Suppressor macrophage treated with lipopolysaccharide for 1 hour (primary cell): ENCODE data around the gene TBC1D12.
"Not testable (repeated sequence)": the region's sequence is repeated elsewhere in the genome, so short reads cannot be mapped to it uniquely, and the experiment has no call there.

Experiments used
- DNase-seq, 3 donors: peaks; one replicate each; pipeline ENCODE4 v3.0.0-alpha.2; 2020 to 2022

TBC1D12 gene

GRCh38 chr10:94402204-94402842 is at the start of gene TBC1D12:
TBC1D12 (plus strand) TSS chr10:94402541; CDS start chr10:94402614, 73 bp downstream.
- DNase-seq: peak; percentile 97 to 98 (median 98)

GRCh38 chr10:94353336-94353735 is 49.0 kb upstream of the TBC1D12 start:
- DNase-seq: no peak

DNA sequence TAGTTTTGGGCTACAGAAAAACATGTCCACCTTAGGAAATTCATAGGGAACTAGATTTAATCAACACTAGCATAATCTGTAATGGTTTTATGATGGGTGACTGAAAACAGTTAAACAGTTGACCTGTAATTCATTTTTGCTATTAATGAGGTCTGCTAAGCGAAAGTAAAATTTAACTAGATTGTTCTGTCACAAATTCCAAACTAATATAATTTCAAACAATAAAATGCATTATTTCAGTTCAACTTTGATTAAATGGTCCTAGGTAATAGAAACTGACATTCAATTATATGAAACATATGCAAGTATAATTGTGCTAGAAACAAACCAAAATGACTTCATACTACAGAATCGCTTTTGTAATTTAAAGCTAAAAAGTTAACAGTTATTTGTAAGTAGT is 46.5 kb upstream of the TBC1D12 start:
- DNase-seq: no peak

DNA sequence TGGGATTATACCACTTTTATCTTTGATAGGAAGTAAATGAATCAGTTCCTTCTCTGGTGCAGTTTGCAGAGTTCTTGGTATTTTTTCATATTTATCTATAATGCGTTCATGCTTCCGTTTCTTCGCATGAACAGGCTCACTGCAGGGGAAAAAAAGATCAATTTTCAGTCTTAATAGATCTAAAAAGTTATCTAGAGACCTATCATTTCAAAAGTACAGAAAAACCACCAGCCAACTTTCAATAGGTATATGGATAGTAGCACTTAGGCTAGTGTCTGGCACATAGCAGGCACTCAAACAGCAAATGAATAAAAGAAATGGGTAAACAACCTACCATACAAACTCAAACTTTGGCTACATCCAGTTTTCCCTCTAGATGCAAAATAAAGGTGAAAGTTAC is 45.1 kb upstream of the TBC1D12 start:
- DNase-seq: no peak

DNA sequence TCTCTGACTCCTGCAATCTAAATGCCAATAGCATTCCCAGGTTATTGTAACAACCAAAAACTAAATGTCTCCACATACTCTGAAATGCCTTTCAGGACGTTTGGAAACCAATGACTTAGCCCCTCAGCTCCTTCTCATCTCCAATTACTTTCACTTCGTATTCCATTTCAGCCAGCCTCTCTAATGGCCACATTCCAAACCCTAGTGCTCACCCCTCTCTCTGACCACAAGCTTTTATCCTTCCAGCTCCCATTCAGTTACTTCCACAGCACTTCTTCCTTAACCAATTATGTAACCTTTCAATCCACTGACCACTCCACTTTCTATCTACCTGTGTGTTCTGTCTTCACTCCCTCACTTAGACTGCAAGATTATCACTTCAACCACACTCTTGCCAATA is 43.9 kb upstream of the TBC1D12 start:
- DNase-seq: no peak

DNA sequence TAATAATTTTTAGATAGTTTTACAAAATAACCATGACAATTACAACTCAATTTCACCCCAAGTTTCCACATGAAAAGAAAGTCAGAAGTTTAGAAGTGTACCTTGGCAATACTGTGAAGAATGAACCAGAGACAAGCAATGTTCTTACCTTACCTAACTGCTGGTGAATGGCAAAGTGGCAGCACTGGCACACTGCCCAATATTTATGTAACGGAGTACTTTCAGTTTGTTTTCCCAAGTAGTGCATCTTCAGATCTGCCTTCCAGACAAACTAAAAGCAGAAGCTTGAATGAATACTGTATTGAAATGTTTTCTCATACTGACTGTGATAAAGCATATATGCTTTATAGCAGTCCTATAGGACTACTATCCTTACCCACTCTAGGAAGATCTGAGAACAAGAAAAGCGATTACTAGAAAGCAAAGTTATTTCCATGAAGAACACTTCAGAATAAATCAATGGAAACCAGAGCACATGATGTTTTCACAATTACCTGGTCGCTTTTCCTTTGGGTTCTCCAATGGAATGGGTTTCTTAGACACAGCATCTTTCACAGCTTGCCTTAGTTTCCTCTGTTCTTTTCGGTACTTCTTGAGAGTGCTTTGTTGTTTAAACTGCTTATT is 41.1 kb upstream of the TBC1D12 start:
- peak; percentile 38 to 57 (median 46) for DNase-seq

- DNase-seq: peak; percentile 97 to 98 (median 98)
Measured at GRCh38 chr10:94362360-94363250, 39.7 kb upstream of the TBC1D12 start, which contains the start of gene NOC3L. NOC3L (minus strand) TSS chr10:94362939; CDS start chr10:94362838, 101 bp downstream.

DNA sequence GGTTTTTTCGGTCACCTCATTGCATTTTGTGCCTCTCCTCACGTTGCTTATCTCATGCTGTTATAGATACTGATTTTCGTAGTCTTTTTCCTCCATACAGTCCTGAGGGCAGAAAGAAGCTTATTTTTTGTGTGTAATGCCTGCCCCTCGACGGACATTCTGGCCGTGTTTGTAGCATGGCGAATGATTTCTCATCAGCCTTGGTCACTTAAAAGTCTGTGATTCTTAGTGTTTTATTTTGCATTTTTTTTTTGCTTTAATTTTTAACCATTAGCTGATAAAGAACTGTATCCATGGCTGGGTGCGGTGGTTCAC is 39.1 kb upstream of the TBC1D12 start:
- DNase-seq: no peak

- DNase-seq: no peak
Measured at GRCh38 chr10:94364482-94364881, 37.9 kb upstream of the TBC1D12 start.

DNA sequence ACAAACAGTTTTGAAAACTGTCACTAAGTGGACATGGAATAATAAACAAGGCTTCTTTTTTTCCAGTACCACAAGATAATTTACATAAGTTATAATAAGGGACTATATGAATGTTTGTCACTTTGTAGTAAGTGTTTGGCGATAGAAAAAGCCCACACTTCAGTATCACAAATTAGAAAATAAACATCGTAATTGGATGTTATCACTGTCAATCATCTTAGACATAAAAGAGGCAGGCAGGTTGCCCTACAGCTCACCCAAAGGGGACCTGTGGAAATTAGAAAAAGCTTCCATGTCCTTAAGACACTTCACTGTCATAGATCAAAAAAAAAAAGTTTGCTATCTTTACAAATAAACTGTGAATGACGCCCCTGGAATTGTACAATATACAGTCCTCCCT is 36.0 kb upstream of the TBC1D12 start:
- no peak for DNase-seq

DNA sequence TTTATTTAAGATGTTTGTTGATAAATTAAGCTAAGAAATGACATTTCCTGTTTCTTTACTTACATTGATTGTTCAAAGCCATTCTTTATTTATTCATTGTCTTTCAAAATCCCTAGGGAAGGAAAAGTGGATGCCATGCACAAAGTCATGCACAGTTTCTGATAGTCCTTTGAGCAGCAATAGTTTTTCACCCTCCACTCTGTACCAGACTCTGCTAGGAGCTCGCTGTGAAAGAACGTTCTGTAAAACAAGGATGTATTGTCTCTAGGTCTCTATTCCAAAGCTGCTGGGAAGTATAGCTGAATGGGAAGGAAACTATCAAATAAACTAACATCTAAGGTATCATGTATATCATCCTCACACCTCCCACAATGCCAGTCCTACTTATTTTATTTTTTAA is 31.8 kb upstream of the TBC1D12 start:
- no peak for DNase-seq

DNA sequence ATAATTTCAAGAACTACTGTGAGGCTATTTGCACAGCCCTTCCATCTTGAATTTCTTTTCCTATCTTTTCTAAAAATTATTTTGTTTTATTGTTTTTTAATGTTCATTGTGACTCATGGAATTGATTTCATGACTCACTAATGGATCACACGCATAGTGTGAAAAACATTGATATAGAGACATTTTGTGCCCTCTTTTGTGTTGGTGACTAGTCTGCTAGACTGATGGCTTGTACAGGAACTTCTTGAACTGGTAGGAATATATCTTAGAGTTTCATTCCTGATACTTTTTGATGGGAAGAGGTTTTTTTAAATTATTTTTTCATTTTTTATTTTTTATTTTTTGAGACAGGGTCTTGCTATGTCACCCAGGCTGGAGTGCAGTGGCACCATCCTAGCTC is 27.0 kb upstream of the TBC1D12 start:
- no peak for DNase-seq

DNA sequence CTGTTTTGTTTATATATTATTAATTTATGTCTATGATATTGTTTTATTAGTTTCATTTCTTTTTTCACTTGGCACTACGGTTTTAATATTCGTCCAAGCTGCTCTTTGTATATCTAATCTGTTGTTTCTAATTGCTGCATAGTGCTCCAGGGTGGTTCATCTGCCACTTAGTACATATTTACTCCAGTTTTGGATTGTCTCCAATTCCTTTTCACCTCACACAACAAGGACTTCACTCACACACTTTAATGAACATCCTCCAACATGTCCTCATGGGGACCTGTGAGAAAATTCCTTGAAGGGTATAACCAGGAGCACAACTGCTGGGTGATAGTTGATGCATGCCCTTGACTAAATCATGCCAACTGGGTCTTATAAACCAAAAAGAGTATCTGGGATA is 25.5 kb upstream of the TBC1D12 start:
- no peak for DNase-seq

DNA sequence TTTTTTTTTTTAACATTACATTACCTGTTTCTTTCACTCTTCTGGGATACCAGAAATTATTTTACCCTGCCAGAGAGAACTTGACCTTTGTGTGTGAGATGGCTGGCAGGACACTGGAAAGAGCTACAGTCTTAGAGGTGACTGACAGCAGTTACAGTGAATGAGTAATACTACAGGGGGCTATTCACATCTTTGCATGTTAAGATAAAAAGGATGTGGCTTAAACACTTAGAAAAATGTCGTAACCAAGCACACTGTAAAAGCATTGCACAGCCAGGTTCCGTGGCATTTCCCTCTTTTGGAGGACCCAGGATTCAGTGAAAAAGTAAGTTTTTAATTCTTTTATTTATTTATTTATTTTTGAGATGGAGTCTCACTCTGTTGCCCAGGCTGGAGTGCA is 18.8 kb upstream of the TBC1D12 start:
- peak; percentile 12 to 68 (median 68) for DNase-seq

DNA sequence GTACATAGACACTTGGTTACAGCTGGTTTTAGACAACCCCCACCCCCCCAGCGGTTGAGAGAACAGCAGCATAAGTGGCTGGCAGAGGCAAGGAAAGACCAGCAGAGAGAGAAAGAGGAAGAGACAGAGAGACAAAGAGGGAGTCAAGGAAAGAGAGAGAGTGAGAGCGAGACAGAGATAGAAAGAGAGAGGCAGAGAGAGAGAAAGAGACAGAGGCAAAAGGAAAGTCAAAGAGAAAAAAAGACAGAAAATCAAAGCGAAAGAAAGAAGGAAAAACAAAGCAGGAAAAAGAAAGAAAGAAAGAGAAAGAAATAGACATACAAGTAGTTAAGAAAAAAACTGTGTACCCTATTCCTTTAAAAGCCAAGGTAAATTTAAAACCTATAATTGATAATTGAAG is 16.6 kb upstream of the TBC1D12 start:
- DNase-seq: not testable (repeated sequence)

DNA sequence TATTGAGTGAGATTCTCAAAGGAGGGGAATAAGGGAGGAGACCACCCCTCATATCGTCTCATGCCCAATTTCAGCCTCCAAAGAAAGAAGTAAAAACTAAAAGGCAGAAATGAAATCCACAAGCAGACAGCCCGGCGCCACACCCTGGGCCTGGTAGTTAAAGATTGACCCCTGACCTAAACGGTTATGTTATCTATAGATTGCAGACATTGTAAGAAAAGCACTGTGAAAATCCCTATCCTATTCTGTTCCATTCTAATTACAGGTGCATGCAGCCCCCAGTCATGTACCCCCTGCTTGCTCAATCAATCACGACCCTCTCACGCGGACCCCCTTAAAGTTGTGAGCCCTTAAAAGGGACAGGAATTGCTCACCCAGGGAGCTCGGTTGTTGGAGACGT is 10.2 kb upstream of the TBC1D12 start:
- not testable (repeated sequence) for DNase-seq

DNA sequence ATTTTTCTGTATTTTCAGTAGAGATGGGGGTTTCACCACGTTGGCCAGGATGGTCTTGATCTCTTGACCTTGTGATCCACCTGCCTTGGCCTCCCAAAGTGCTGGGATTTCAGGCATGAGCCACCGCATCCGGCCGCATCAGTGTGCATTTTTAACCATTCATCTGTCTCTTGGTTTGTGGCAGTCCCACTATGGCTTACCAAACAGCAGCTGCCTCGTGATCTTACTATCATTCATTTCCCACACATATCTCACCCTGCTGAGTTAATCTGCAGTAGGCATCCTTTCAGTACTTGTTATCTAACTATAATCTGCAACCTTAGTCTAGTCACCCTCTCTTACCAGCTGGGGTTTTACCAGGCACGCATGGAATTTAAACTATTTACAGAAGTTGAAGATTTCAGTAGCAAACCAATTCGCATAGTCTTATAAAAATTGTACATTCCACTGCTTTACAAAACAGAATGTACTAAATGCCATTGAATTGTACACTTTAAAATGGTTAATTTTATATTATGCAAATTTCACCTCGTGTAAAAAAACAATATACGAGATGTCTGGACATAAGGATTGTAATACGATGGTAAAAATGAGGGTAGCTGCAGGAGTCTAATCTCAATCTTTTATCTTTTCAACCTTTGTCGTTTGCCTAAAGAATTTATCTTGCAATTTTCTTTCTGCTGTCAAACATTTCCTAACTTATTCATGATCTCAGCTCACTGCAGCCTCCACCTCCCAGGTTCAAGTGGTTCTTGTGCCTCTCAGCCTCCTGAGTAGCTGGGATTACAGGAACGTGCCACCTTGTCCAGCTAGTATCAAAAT is 4.6 kb upstream of the TBC1D12 start:
- DNase-seq: no peak

DNA sequence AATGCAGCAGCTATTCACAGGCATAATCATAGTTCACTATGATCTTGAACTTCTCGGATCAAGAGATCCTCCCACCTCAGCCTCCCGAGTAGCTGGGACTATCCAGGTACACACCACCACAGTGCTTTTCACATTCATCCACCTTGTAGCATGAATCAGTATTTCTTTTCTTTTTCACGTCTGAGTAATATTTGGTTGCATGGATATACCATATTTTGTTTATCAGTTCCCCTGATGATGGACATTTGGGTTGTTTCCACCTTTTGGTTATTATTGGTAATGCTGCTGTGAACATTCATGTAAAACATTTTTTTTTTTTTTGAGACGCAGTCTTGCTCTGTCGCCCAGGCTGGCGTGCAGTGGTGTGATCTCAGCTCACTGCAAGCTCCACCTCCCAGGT is 3.6 kb upstream of the TBC1D12 start:
- no peak for DNase-seq

DNA sequence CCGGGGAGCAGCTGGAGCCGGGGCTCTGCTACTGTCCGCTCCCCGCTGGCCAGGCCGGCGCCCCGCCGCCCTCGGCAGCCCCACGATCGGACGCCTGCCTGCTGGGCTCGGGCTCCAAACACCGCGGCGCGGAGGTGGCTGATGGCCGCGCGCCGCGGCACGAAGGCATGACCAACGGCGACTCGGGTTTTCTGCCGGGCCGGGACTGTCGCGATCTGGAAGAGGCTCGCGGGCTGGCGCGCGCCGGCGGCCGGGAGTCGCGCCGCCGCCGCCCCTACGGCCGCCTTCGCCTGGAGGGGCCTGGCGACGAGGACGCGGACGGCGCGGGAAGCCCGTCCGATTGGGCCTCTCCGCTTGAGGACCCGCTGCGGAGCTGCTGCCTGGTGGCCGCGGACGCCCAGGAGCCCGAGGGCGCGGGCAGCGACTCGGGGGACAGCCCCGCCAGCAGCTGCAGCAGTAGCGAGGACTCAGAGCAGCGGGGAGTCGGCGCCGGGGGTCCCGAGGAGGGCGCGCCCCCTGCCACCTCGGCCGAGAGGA is 570 bp downstream of the TBC1D12 start:
- DNase-seq: peak; percentile 36 to 67 (median 53)

- peak; percentile 90 to 93 (median 92) for DNase-seq
Measured at GRCh38 chr10:94403380-94404213, 1.3 kb downstream of the TBC1D12 start.

DNA sequence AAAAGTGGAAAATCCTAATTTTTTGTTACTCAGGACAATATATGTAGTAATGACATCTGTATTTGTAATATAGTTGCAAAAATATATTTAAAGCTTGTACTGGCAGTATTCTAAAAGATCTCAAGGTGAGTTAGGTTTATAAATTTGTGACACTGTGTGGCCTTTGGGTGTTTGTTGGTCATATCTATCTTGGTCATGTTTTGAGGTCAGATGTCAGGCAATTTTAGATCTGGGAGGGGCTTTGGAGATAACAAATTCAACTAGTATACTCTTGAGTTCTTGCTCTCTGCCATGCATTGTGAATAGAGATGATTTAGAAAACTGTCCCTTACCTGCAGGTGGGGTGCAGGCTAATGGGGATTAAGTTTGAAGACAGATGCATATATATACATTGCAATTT is 3.1 kb downstream of the TBC1D12 start:
- DNase-seq: no peak

GRCh38 chr10:94407668-94408067 is 5.3 kb downstream of the TBC1D12 start:
- peak in 1 of 3 donors; percentile 31 for DNase-seq
